Colonic mucosa (tissue), 4 donors: ENCODE data around the gene OGFOD2. TPM values are rescaled to one million over a fixed set of nuclear protein-coding genes. Genes with fewer than 3 reads are reported as not detected.

Experiments
- DNase-seq: peaks from one replicate; pipeline ENCODE4 v3.0.0-alpha.2; 2020
- H3K27ac ChIP-seq: fragments of 200-600 bp; one replicate; pipeline ENCODE4 v1.8.0; 2021
- H3K27me3 ChIP-seq: fragments of 200-600 bp; one replicate; pipeline ENCODE4 v1.8.0; 2021
- H3K36me3 ChIP-seq: fragments of 200-600 bp; one replicate; pipeline ENCODE4 v1.8.0; 2021
- H3K4me1 ChIP-seq: fragments of 200-600 bp; one replicate; pipeline ENCODE4 v1.8.0; 2021; ENCODE audit warnings: mild to moderate bottlenecking
- H3K4me3 ChIP-seq: fragments of 200-600 bp; one replicate; pipeline ENCODE4 v1.8.0; 2021
- H3K9ac ChIP-seq, 2 donors: one replicate each; pipeline ENCODE4 v1.7.0; 2013; ENCODE audit warnings: control low read depth in 2 of 2, low read depth in 2 of 2, low read length in 2 of 2
- H3K9me3 ChIP-seq: fragments of 200-600 bp; one replicate; pipeline ENCODE4 v1.8.0; 2021
- CTCF ChIP-seq: fragments of 200-600 bp; IDR thresholded peaks from one replicate; pipeline ENCODE4 v1.8.0; 2022; ENCODE audit warnings: antibody characterized with exemption, mild to moderate bottlenecking
- intact Hi-C: fragments of 100-400 bp; cut with DNase I; formaldehyde crosslinking; loops from one replicate; pipeline ENCODE4 v1.14.1; 2022
- total RNA-seq, 2 donors: library from RNA; stranded (reverse); fragmentation: NEBNext Ultra II Directional in 1 of 2; extraction: Animal tissue kit (Norgen Biotek cat#: 25700) in 1 of 2; gene quantifications; one replicate each; pipeline ENCODE4 v1.2.1, GENCODE V29; 2021
- donor health status: healthy.
- donor health status: DM: no; HTN: no; CAD: no.
- donor health status: DM: no; HTN: no; CAD: no.

OGFOD2 gene
- total RNA-seq, 2 donors from 2014 or later: 15.9 to 28.1 TPM

GRCh38 chr12:122979908-122980182 is 4.8 kb downstream of the OGFOD2 start:
- Histone ChIP-seq H3K27ac (peak overlapping the region; percentile 88), H3K4me3 (peak overlapping the region; percentile 99), H3K27me3 (no peaks in the 10 kb centered on the region), H3K9me3 (no peaks in the 10 kb centered on the region), H3K4me1 (peaks cover 34% of the 10 kb centered on the region), H3K9ac (peak overlapping the region; percentile 89 to 92), H3K36me3 (no peaks in the 10 kb centered on the region)
- intact Hi-C loops: loop anchor here (5.0 to 10.0 kb wide), 2 partner anchors 165 to 257 kb away; no protein-coding TSS in a partner anchor
- DNase-seq: no peak
- TF ChIP-seq CTCF: no peak

- DNase-seq: peak; percentile 57
- Histone ChIP-seq H3K27ac (peak within 1 kb of the TSS; percentile 88), H3K4me3 (peak within 1 kb of the TSS; percentile 99), H3K36me3 (no peaks in the 10 kb centered on the region), H3K27me3 (no peaks in the 10 kb centered on the region), H3K9ac (peak within 1 kb of the TSS; percentile 89 to 92), H3K4me1 (peaks cover 34% of the 10 kb centered on the region), H3K9me3 (no peaks in the 10 kb centered on the region)
- no peak for TF ChIP-seq CTCF
- intact Hi-C loops: loop anchor here (5.0 kb wide), 1 partner anchor 257 kb away; no protein-coding TSS in a partner anchor
Measured at GRCh38 chr12:122980183-122981035, 5.4 kb downstream of the OGFOD2 start, which contains the start of gene ARL6IP4. Gene ARL6IP4 (plus strand): TSS chr12:122980681. CDS start chr12:122981140, 459 bp downstream.

GRCh38 chr12:122981036-122981471 is 6.0 kb downstream of the OGFOD2 start:
- no peaks in the 10 kb centered on the region for H3K27me3 ChIP-seq
- H3K9ac ChIP-seq: peak overlapping the region; percentile 89 to 92
- no peaks in the 10 kb centered on the region for H3K9me3 ChIP-seq
- H3K27ac ChIP-seq: peak overlapping the region; percentile 88
- H3K4me3 ChIP-seq: peak overlapping the region; percentile 99
- no peaks in the 10 kb centered on the region for H3K36me3 ChIP-seq
- H3K4me1 ChIP-seq: peaks cover 30% of the 10 kb centered on the region
- no peak for TF ChIP-seq CTCF
- no peak for DNase-seq
- intact Hi-C loops: loop anchor here (5.0 kb wide), 1 partner anchor 256 kb away; no protein-coding TSS in a partner anchor

- Histone ChIP-seq H3K4me1 (peaks cover 22% of the 10 kb centered on the region), H3K9ac (peak overlapping the region; percentile 89 to 92), H3K9me3 (no peaks in the 10 kb centered on the region), H3K4me3 (peak overlapping the region; percentile 99), H3K36me3 (no peaks in the 10 kb centered on the region), H3K27ac (peak overlapping the region; percentile 88), H3K27me3 (no peaks in the 10 kb centered on the region)
- TF ChIP-seq CTCF: no peak
- intact Hi-C loops: loop anchor here (5.0 kb wide), 1 partner anchor 255 kb away; no protein-coding TSS in a partner anchor
- no peak for DNase-seq
Measured at GRCh38 chr12:122981587-122982476, 6.8 kb downstream of the OGFOD2 start.

- Histone ChIP-seq H3K4me3 (no peak overlapping the region), H3K4me1 (peaks cover 22% of the 10 kb centered on the region)
Measured at GRCh38 chr12:122982477-122982815, 7.4 kb downstream of the OGFOD2 start.

More at GRCh38 chr12:122982477-122982815, 7.4 kb downstream of the OGFOD2 start:
- Histone ChIP-seq H3K9ac (no peak overlapping the region), H3K27ac (no peak overlapping the region), H3K9me3 (no peaks in the 10 kb centered on the region), H3K27me3 (no peaks in the 10 kb centered on the region), H3K36me3 (no peaks in the 10 kb centered on the region)
- DNase-seq: no peak
- intact Hi-C loops: loop anchor here (5.0 kb wide), 1 partner anchor 255 kb away; no protein-coding TSS in a partner anchor
- no peak for TF ChIP-seq CTCF
